ENCODE measurements around the gene EIPR1.
"Not testable (repeated sequence)": the region's sequence is repeated elsewhere in the genome, so short reads cannot be mapped to it uniquely, and the experiment has no call there.

The EIPR1 gene

DNA sequence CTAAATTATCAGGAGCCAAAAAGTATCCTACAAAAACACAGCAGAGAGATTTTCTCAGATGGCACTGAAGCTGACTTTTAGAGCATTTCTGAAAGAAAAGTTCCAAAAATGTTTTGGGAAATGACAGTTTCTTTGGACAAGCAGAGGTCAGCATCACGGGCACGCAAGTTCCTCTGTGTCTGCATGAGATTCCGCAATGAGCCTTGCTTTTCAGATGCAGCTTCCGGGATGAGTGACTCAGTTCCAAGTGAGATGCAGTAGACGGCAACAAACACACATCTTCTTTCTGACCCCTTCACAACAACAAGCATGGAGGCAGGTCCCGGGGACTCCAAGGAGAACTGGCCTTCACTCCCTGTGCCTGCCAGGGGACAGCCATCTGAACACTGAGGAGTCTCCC lies 76.6 kb downstream of the EIPR1 start:
- DNase-seq = no peak

GRCh38 chr2:3300224-3300995 lies 77.2 kb downstream of the EIPR1 start:
- no peak for DNase-seq

- no peak for DNase-seq
Measured at GRCh38 chr2:3299703-3300102, 77.9 kb downstream of the EIPR1 start.

GRCh38 chr2:3299130-3299529 lies 78.5 kb downstream of the EIPR1 start:
- no peak for DNase-seq

DNA sequence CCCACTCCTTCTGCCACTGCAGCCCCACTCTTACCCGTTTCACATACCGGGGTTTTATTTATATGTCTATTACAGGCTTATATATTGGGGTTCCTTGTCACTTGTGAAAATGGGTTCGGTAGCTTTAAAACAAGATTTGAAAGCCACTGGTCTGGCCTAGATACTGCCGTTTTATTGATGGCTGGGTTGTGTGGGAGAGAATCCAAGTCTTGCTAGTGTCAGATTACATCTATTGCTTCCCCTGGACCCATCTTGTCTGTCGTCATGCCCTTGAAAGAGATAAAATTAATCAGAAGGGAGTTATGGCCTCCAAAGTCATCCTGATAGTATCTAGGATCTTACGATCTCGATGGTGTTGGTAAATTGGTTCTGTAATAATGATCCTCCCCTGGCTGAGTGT lies 79.4 kb downstream of the EIPR1 start:
- DNase-seq = no peak

GRCh38 chr2:3297523-3297922 lies 80.1 kb downstream of the EIPR1 start:
- DNase-seq = no peak

DNA sequence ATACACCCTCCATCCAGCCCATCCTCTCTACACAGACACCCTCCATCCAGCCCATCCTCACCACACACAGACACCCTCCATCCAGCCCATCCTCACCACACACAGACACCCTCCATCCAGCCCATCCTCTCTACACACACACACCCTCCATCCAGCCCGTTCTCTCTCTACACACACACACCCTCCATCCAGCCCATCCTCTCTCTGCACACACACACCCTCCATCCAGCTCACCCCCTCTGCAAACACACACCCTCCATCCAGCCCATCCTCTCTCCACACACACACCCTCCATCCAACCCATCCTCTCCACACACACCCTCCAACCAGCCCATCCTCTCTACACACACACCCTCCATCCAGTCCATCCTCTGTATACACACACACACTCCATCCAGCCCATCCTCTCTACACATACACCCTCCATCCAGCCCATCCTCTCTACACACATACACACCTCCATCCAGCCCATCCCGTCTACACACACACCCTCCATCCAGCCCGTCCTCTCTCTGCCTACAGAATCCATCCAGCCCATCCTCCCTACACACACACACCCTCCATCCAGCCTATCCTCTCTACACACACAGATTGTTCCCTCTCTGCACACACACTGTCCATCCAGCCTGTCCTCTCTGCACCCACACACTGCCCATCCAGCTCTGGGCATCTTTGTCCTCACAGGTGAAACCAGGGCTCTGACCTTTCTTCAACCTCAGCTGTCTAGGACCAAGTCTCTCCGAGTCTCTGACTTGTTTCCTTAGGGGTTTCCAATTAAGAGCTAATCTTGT lies 81.2 kb downstream of the EIPR1 start:
- no peak for DNase-seq

- no peak for DNase-seq
Measured at GRCh38 chr2:3294493-3294892, 83.1 kb downstream of the EIPR1 start.

DNA sequence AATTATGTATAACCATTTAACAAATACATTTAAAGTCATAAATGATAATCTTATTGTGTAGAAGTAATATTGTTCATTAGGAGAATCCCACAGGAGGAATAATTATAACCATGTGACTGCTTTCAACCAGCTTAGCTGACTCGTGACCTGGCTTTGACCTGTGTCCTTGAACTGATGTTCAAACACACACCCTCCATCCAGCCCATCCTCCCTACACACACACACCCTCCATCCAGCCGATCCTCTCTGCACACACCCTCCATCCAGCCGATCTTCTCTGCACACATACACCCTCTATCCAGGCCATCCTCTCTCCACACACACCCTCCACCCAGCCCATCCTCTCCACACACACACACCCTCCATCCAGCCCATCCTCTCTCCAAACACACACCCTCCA lies 83.5 kb downstream of the EIPR1 start:
- no peak for DNase-seq

DNA sequence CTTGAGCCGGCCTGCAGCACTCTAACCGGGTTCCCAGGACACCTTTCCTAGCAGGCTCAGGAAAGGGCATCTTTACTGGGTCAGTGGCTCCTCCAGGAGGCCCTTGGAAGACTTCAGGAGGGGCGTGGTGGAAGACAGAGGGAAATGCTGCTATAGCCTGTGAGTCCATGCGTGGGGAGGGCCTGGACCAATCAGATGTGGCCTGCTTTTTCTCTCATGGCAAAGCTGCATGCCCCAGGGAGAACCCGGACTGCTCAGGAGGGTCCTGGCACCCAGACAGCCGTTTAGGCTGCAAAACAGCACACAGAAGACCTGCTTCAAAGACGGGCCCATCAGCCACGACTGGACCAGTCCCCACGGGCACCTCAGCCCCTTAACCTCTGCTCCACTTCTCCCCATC lies 84.4 kb downstream of the EIPR1 start:
- DNase-seq = no peak

- DNase-seq = no peak
Measured at GRCh38 chr2:3292416-3292815, 85.2 kb downstream of the EIPR1 start.

GRCh38 chr2:3291750-3292149 lies 85.9 kb downstream of the EIPR1 start:
- no peak for DNase-seq

GRCh38 chr2:3291113-3291512 lies 86.5 kb downstream of the EIPR1 start:
- DNase-seq = no peak

GRCh38 chr2:3290655-3291054 lies 87.0 kb downstream of the EIPR1 start:
- DNase-seq = no peak

DNA sequence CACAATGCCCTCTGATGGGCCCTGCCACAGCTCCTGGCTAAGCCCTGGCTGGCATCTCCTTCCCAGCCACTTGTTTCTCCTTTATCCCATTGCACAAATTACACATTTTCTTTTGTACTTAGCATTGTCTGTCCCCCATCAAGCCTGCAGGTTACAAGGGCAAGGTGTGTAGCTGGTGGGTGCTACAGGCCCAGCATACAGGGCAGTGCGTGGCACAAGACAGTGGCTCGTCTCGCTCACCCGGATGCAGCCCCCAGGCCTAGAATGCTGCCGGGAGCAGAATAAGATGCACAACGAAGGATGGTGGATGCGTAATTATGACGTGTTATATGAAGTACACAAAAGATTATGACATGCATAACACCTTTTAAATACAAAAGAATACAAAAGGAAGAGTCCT lies 87.6 kb downstream of the EIPR1 start:
- no peak for DNase-seq

GRCh38 chr2:3289526-3289925 lies 88.1 kb downstream of the EIPR1 start:
- DNase-seq = no peak

DNA sequence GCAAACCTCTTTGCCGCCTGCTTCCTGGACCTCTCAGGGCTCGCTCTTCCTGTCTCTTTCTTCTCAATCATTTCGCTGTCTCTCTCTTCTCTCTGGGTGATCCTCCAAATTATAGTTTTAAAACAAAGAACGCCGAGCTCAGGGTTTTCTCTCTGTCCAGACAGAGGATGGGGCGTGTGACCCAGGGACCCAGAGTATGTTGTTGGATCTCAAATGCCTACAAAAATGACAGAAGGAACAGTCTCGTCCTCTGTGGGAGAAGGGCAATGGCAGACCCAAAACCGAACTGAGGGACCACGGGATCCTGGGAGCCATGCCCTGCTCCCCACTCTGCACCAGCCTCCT lies 88.5 kb downstream of the EIPR1 start:
- no peak for DNase-seq

DNA sequence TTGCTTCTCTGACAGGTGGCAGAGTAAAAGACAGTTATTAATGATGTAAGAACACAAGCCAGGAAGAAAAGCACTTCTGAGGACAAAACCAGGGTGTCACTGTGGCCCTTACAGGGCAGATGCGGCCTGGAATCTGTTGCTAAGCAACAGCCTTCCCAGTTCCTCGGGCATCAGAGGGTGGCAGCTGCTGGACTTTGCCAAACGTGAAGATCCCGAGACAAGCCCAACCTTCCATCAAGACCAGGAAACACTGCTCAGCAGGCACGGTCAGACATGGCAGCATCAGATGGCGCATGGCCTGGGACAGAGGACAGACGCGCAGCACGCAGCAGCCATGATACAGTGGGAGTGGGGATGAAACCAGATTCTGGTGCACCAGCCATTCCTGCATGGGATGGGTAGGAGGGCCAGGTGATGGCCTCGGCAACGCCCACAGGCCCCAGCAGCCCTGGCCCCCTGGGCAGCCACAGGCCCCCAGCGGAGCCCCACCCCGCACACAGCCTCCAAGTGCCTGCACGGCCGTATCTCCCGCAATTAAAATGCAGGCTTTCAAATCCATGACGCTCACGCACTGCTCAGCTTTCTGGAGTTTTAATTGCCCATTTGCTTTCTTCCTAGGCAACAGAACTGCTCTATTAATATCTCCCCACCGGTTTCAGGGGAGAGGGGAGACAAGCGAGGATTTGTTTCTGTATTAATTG lies 89.0 kb downstream of the EIPR1 start:
- no peak for DNase-seq

DNA sequence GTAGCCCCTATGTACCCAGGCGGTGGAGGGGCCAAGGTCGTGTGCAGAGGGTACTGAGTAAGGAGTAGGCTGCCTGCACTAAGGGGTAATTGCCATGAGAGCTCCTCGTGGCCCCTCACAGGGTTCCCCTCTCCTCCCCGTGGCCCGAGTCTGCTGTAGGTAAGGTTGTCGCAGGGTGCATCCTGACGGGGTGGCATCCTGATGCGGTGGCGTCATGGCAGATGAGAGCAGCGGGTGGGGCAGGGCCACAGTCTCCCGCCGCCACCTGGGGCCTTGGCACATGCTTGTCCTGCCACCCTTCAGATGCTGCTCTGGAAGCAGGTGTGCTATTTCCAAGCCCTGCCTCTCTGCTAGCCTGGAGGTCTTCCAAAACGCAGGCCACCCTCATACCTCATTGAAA lies 89.7 kb downstream of the EIPR1 start:
- DNase-seq = no peak

GRCh38 chr2:3286646-3287036 lies 91.0 kb downstream of the EIPR1 start:
- not testable (repeated sequence) for DNase-seq

DNA sequence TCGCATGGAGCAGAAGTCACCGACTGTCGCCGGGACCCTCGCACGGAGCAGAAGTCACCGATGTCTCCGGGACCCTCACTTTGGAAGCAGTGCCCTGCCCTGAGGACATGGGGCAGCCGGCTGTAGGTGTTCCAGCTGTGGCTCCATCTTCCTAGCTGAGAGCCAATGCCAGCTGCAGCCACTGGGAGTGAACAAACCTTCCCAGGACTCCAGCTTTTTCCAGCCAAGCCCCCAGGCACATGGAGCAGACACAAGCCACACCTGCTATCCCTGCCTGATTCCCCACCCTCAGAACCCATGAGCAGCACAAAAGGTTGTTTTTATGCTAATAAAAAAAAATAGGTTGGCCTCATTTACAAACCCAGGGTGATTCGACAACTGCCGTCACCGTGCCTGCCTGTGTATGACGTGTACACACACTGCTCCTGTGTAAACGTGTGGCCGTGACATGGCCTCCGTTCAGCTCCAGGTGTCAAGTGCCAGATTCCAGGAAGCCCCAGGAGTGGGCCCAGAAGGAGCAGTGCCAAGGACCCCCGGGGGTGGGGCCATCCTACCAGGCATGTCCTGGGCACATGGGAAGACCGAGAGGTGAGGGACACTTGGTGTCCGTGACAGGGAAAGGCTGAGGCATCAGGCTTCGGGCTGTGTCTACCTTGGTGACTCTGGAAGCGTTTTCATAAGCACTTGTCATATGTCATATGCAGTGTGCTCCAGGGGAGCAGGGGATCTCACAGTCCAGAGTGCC lies 91.5 kb downstream of the EIPR1 start:
- no peak for DNase-seq

GRCh38 chr2:3284657-3285630 lies 92.7 kb downstream of the EIPR1 start:
- no peak for DNase-seq

Measured in activated CD4-positive, CD25-positive, alpha-beta regulatory T cell (primary cell).